Type B pancreatic cell (in vitro differentiated cells): ENCODE results near the gene EHF. TPM values are rescaled to one million over a fixed set of nuclear protein-coding genes. Genes with fewer than 3 reads are reported as not detected.

Experiments
- DNase-seq: peaks from one replicate; pipeline ENCODE4 v3.0.0; 2021; ENCODE audit warnings: mixed read lengths; ENCODE audit not compliant: unreplicated experiment; ENCODE audit errors: extremely low spot score
- H3K27ac Mint-ChIP-seq: 2 replicates; pipeline ENCODE4 v1.8.0; 2021; ENCODE audit warnings: mild to moderate bottlenecking, mixed read lengths
- H3K27me3 Mint-ChIP-seq: 2 replicates; pipeline ENCODE4 v1.8.0; 2021; ENCODE audit warnings: mixed read lengths
- H3K36me3 Mint-ChIP-seq: 2 replicates; pipeline ENCODE4 v1.8.0; 2021; ENCODE audit warnings: mixed read lengths
- H3K4me1 Mint-ChIP-seq: one replicate; pipeline ENCODE4 v1.8.0; 2021; ENCODE audit warnings: mixed read lengths; ENCODE audit not compliant: unreplicated experiment
- H3K4me3 Mint-ChIP-seq: 2 replicates; pipeline ENCODE4 v1.8.0; 2021; ENCODE audit warnings: mild to moderate bottlenecking, mixed read lengths
- H3K9me3 Mint-ChIP-seq: 2 replicates; pipeline ENCODE4 v1.8.0; 2021; ENCODE audit warnings: mixed read lengths
- CTCF ChIP-seq: fragments of 200-600 bp; sonication (generic); conservative IDR thresholded peaks from 2 replicates; pipeline ENCODE4 v1.5.0; 2021; ENCODE audit warnings: antibody characterized with exemption, mild to moderate bottlenecking
- total RNA-seq: library from RNA; stranded (reverse); gene quantifications from 2 replicates; pipeline ENCODE4 v1.2.1, GENCODE V29; 2021; ENCODE audit warnings: low replicate concordance

Gene EHF
- total RNA-seq, 1 donor from 2014 or later: 31.5 TPM

GRCh38 chr11:34644669-34645406 lies 23.9 kb downstream of the EHF start:
- DNase-seq: no peak
- Mint-ChIP-seq H3K36me3 (peaks cover 6% of the 10 kb centered on the region), H3K4me1 (peaks cover 20% of the 10 kb centered on the region), H3K27me3 (no peaks in the 10 kb centered on the region), H3K4me3 (no peak overlapping the region), H3K9me3 (no peaks in the 10 kb centered on the region), H3K27ac (peak overlapping the region; percentile 69)
- TF ChIP-seq CTCF: no peak

- Mint-ChIP-seq H3K27ac (no peak overlapping the region), H3K4me3 (no peak overlapping the region), H3K4me1 (peaks cover 11% of the 10 kb centered on the region), H3K9me3 (no peaks in the 10 kb centered on the region), H3K27me3 (no peaks in the 10 kb centered on the region), H3K36me3 (peaks cover 6% of the 10 kb centered on the region)
- no peak for DNase-seq
- TF ChIP-seq CTCF: no peak
Observed at GRCh38 chr11:34646431-34646830, 25.5 kb downstream of the EHF start.

GRCh38 chr11:34647131-34647530 lies 26.2 kb downstream of the EHF start:
- Mint-ChIP-seq H3K4me1 (peaks cover 11% of the 10 kb centered on the region), H3K4me3 (no peak overlapping the region), H3K36me3 (peaks cover 6% of the 10 kb centered on the region), H3K9me3 (no peaks in the 10 kb centered on the region), H3K27me3 (no peaks in the 10 kb centered on the region), H3K27ac (no peak overlapping the region)
- no peak for TF ChIP-seq CTCF
- DNase-seq: no peak

- H3K4me1 Mint-ChIP-seq: peaks cover 11% of the 10 kb centered on the region
- no peak overlapping the region for H3K27ac Mint-ChIP-seq
- no peaks in the 10 kb centered on the region for H3K9me3 Mint-ChIP-seq
- H3K27me3 Mint-ChIP-seq: no peaks in the 10 kb centered on the region
- H3K36me3 Mint-ChIP-seq: peaks cover 6% of the 10 kb centered on the region
- TF ChIP-seq CTCF: no peak
- DNase-seq: no peak
- H3K4me3 Mint-ChIP-seq: no peak overlapping the region
Observed at GRCh38 chr11:34647532-34647931, 26.6 kb downstream of the EHF start.

GRCh38 chr11:34648036-34648435 lies 27.1 kb downstream of the EHF start:
- peaks cover 12% of the 10 kb centered on the region for H3K4me1 Mint-ChIP-seq
- TF ChIP-seq CTCF: no peak
- H3K9me3 Mint-ChIP-seq: no peaks in the 10 kb centered on the region
- H3K4me3 Mint-ChIP-seq: no peak overlapping the region
- no peaks in the 10 kb centered on the region for H3K27me3 Mint-ChIP-seq
- no peak for DNase-seq
- peaks cover 6% of the 10 kb centered on the region for H3K36me3 Mint-ChIP-seq
- no peak overlapping the region for H3K27ac Mint-ChIP-seq
